Loucy (cell line): ENCODE data around the gene TRIM63.

Source experiments
- EZH2phosphoT487 ChIP-seq: fragments of 200-600 bp; IDR thresholded peaks from 2 replicates; pipeline ENCODE4 v1.6.1; 2018; ENCODE audit warnings: antibody characterized with exemption, mild to moderate bottlenecking, moderate library complexity, borderline replicate concordance
- TF ChIP-seq, protein P1 (sequence below): fragments of 200-600 bp; sonication (generic); conservative IDR thresholded peaks from 2 replicates; pipeline ENCODE4 v1.5.1; 2014; ENCODE audit warnings: mild to moderate bottlenecking, antibody characterized with exemption, low read length

DNA sequence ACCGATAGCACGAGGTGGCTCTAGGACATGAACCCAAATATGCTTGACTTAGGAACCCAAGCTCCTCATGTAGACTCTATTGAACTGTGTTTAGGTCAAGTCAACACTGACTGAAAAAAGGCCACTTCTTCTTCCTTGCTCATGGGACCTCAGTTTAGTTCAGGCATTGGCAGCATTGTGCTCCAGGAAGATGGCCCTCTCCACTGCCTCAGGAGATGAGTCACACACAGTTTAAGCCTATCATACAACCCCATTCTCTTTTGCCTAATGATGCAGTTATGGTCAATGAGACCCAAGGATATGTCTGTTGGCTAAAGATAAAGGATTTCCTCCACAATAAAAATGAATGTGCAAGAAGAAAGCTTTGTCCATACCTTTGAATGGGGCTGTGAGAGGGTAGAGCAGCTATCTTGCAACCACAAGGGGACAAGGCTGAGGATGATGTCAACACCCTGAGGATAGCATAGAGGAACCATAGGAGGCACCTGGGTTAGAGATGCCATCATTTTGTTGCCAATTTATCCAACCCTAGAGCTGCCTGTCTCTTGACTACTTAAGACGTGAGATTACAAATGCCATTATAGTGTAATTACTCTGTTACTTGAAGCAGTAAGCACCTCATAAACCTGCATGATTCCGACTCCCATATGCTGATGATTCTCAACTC, 3.0 kb upstream of the TRIM63 start:
- TF ChIP-seq, protein P1, sequence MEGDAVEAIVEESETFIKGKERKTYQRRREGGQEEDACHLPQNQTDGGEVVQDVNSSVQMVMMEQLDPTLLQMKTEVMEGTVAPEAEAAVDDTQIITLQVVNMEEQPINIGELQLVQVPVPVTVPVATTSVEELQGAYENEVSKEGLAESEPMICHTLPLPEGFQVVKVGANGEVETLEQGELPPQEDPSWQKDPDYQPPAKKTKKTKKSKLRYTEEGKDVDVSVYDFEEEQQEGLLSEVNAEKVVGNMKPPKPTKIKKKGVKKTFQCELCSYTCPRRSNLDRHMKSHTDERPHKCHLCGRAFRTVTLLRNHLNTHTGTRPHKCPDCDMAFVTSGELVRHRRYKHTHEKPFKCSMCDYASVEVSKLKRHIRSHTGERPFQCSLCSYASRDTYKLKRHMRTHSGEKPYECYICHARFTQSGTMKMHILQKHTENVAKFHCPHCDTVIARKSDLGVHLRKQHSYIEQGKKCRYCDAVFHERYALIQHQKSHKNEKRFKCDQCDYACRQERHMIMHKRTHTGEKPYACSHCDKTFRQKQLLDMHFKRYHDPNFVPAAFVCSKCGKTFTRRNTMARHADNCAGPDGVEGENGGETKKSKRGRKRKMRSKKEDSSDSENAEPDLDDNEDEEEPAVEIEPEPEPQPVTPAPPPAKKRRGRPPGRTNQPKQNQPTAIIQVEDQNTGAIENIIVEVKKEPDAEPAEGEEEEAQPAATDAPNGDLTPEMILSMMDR = no peak
- no peak for TF ChIP-seq EZH2phosphoT487
